ENCODE results near the gene MAGEA10.
"Not testable (repeated sequence)": the region's sequence is repeated elsewhere in the genome, so short reads cannot be mapped to it uniquely, and the experiment has no call there.

Gene MAGEA10

DNA sequence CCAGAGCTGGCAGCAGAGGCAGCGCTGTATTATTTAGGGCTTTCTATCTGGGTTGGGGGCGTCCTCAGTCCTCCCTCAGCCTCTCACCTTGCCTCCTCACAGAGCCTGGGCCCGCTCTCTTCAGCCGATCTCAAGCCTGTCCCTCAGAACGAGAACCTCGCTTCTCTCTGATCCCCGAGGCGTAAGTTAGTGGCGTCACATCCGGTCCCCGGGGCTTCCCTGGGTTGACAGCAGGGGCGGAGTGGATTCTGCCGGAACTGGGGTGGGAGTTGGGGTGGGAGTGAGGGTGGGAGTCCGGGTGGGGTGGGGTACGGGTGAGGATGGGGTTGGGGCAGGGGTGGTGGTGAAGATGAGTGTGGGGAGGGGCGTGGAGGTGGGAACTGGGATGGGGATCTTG, at the start of gene MAGEA10:
Gene MAGEA10 (minus strand): TSS at position 190 of the 397 bp plus-strand sequence. CDS start 2,957 bp downstream, outside the sequence.
- H3K4me1 ChIP-seq (ENCODE audit: insufficient read depth, low read length), result no peaks in the 10 kb centered on the region
- H3K4me3 ChIP-seq (ENCODE audit: low read depth in 1 of 2, low read length in 2 of 2), result no peak within 1 kb of the TSS
- H3K9me3 ChIP-seq (ENCODE audit: low read length), result no peaks in the 10 kb centered on the region
- no peaks in the 10 kb centered on the region for H3K27me3 ChIP-seq (ENCODE audit: control insufficient read depth in 1 of 2, insufficient read depth in 2 of 2, low read length in 2 of 2)
- no peaks in the 10 kb centered on the region for H3K36me3 ChIP-seq (ENCODE audit: insufficient read depth, low read length)
- no peak within 1 kb of the TSS for H3K9ac ChIP-seq (ENCODE audit: low read length)
- no peak within 1 kb of the TSS for H3K27ac ChIP-seq (ENCODE audit: low read depth, low read length)

DNA sequence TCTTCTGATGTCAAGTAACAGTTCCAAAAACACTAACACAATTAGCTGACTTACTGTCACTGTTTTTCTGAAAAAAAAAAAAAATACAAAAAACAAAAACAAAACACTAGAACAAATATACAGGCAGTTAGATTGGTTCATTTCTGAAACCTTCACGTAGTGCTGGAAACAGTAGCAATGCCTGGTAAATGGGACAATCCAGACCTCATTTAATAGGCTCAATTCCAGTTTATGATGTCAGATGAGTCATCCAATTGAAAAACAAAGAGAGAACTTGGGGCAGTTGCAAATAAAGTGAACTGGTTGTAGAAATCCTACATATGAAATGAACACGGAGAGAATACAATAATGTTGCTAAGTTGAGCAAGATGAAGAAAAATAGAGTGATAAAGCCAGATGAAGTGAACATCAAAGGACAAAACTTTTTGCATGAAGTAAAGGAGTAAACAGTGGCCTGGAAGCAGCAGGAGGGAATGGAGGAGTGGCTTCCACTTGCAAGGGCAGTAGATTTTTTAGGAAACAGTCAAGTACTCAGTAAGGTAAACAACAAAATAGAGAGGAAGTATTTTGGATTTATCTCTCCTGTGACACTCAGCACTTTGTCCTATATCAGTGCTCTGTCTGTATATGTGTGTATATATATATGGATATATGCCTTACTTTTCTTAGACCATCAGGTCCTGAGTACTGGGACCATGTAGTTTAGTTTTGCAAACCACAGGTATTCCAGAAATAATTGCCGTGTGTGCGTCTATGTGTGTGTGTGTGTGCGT, 39.3 kb upstream of the MAGEA10 start:
- H3K9me3 ChIP-seq (ENCODE audit: low read length), result no peaks in the 10 kb centered on the region
- H3K27me3 ChIP-seq (ENCODE audit: control insufficient read depth in 1 of 2, insufficient read depth in 2 of 2, low read length in 2 of 2), result no peaks in the 10 kb centered on the region
- no peaks in the 10 kb centered on the region for H3K36me3 ChIP-seq (ENCODE audit: insufficient read depth, low read length)
- H3K27ac ChIP-seq (ENCODE audit: low read depth, low read length), result no peak overlapping the region
- no peaks in the 10 kb centered on the region for H3K4me1 ChIP-seq (ENCODE audit: insufficient read depth, low read length)
- H3K4me3 ChIP-seq (ENCODE audit: low read depth in 1 of 2, low read length in 2 of 2), result no peak overlapping the region
- H3K9ac ChIP-seq (ENCODE audit: low read length), result no peak overlapping the region

DNA sequence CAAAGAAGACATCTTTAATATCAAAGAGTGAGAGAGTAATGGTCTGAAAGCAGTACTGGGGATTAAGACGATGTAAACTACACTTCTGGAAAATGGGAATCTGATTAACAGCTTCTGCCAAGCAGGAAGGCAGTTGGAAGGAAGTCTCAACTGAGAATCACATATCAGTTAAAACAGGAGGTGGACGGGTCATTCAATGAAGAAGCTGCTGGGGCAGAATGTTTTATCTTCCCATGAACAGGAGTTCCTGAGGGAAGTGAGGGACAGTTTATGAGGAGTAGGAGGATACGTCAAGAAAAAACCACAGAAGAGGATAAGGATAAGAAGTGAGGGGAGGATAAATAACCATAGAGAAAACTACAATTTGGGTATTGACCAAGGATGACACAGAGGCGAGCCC, 38.7 kb upstream of the MAGEA10 start:
- Histone ChIP-seq H3K9ac (ENCODE audit: low read length) (no peak overlapping the region), H3K36me3 (ENCODE audit: insufficient read depth, low read length) (no peaks in the 10 kb centered on the region), H3K27ac (ENCODE audit: low read depth, low read length) (no peak overlapping the region), H3K4me3 (ENCODE audit: low read depth in 1 of 2, low read length in 2 of 2) (no peak overlapping the region), H3K9me3 (ENCODE audit: low read length) (no peaks in the 10 kb centered on the region), H3K27me3 (ENCODE audit: control insufficient read depth in 1 of 2, insufficient read depth in 2 of 2, low read length in 2 of 2) (no peaks in the 10 kb centered on the region), H3K4me1 (ENCODE audit: insufficient read depth, low read length) (no peaks in the 10 kb centered on the region)

DNA sequence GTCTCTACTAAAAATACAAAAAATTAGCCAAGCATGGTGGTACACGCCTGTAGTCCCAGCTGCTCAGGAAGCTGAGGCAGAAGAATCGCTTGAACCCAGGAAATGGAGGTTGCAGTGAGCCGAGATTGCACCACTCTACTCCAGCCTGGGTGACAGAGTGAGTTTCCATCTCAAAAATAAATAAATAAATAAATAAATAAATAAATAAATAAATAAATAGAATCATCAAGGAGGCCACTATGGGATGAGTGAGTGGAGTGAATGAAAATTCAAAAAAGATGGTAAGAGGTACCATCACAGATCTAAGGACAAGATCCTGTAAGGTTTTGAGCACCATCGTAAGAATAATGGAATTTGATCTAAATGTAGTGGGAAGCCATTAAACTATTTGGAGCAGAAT, 37.5 kb upstream of the MAGEA10 start:
- not testable (repeated sequence) for H3K27ac ChIP-seq (ENCODE audit: low read depth, low read length)

DNA sequence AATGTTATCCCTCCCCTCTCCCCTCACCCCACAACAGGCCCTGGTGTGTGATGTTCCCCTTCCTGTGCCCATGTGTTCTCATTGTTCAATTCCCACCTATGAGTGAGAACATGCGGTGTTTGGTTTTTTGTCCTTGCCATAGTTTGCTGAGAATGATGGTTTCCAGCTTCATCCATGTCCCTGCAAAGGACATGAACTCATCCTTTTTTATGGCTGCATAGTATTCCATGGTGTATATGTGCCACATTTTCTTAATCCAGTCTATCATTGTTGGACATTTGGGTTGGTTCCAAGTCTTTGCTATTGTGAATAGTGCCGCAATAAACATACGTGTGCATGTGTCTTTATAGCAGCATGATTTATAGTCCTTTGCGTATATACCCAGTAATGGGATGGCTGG, 35.5 kb upstream of the MAGEA10 start:
- not testable (repeated sequence) for H3K36me3 ChIP-seq (ENCODE audit: insufficient read depth, low read length); H3K4me3 ChIP-seq (ENCODE audit: low read depth in 1 of 2, low read length in 2 of 2); H3K27me3 ChIP-seq (ENCODE audit: control insufficient read depth in 1 of 2, insufficient read depth in 2 of 2, low read length in 2 of 2)

More for the DNA sequence above, 37.5 kb upstream of the MAGEA10 start:
- H3K9ac ChIP-seq (ENCODE audit: low read length); H3K4me3 ChIP-seq (ENCODE audit: low read depth in 1 of 2, low read length in 2 of 2); H3K4me1 ChIP-seq (ENCODE audit: insufficient read depth, low read length); H3K9me3 ChIP-seq (ENCODE audit: low read length); H3K27me3 ChIP-seq (ENCODE audit: control insufficient read depth in 1 of 2, insufficient read depth in 2 of 2, low read length in 2 of 2); H3K36me3 ChIP-seq (ENCODE audit: insufficient read depth, low read length): not testable (repeated sequence)

DNA sequence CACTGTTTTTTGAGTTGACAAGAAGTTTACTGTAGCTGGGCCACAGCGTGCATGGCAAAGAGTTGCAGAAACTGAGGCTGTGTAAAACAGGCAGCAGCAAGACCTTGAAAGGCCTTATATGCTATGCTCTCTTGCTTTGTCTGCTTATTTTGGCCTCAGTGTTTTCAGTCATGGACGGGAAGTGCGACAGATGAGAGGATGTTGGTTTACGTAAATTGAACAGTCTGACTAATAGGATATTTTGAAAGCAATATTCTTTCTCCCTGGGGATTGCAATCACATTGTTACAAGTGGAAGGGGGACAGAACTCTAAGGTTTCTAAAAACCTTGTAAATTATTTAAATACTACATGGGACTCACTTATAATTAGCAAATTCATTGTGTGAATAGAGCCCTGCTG, 32.2 kb upstream of the MAGEA10 start:
- H3K36me3 ChIP-seq (ENCODE audit: insufficient read depth, low read length), result no peaks in the 10 kb centered on the region
- no peaks in the 10 kb centered on the region for H3K9me3 ChIP-seq (ENCODE audit: low read length)
- H3K4me1 ChIP-seq (ENCODE audit: insufficient read depth, low read length), result no peaks in the 10 kb centered on the region
- H3K27ac ChIP-seq (ENCODE audit: low read depth, low read length), result no peak overlapping the region
- no peak overlapping the region for H3K9ac ChIP-seq (ENCODE audit: low read length)
- H3K27me3 ChIP-seq (ENCODE audit: control insufficient read depth in 1 of 2, insufficient read depth in 2 of 2, low read length in 2 of 2), result no peaks in the 10 kb centered on the region
- H3K4me3 ChIP-seq (ENCODE audit: low read depth in 1 of 2, low read length in 2 of 2), result no peak overlapping the region

More for the DNA sequence above, 35.5 kb upstream of the MAGEA10 start:
- not testable (repeated sequence) for H3K4me1 ChIP-seq (ENCODE audit: insufficient read depth, low read length); H3K9ac ChIP-seq (ENCODE audit: low read length); H3K9me3 ChIP-seq (ENCODE audit: low read length); H3K27ac ChIP-seq (ENCODE audit: low read depth, low read length)

DNA sequence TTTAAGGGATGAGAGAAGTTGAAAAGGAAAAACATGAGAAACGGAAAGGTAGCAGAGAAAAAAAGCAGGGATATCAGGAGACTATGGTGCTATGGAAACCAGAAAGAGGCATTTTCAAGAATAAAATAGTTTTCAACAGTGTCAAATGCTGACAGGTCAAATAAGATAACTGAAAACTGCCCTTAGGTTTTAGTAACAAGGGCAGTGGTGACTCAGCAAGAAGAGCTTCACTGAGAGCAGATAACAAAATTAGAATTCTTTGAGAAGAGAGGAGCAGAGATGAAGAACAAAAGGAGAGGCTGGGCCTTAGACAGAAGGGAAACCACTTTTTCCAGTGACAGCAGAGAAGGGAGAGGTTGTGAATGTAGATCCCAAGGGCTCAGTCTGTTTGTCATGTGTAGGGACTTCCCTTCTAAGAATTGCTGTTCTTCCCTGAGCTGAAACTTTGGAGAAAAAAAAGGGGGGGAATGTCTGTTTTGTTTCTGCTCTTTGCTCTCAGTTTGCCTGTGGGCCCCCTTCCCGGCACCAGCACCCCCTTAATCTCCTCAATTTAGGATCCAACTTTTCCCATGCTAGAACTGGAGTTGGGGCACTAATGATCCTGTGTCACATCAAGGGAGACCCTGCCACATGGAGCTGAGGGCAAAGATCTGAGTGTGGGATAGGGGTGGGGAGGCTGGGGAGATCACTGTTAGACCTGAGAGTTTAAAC, 26.8 kb upstream of the MAGEA10 start:
- no peak overlapping the region for H3K4me3 ChIP-seq (ENCODE audit: low read depth in 1 of 2, low read length in 2 of 2)
- no peaks in the 10 kb centered on the region for H3K27me3 ChIP-seq (ENCODE audit: control insufficient read depth in 1 of 2, insufficient read depth in 2 of 2, low read length in 2 of 2)
- no peaks in the 10 kb centered on the region for H3K9me3 ChIP-seq (ENCODE audit: low read length)
- H3K4me1 ChIP-seq (ENCODE audit: insufficient read depth, low read length), result no peaks in the 10 kb centered on the region
- H3K36me3 ChIP-seq (ENCODE audit: insufficient read depth, low read length), result no peaks in the 10 kb centered on the region
- H3K27ac ChIP-seq (ENCODE audit: low read depth, low read length), result no peak overlapping the region
- H3K9ac ChIP-seq (ENCODE audit: low read length), result no peak overlapping the region

DNA sequence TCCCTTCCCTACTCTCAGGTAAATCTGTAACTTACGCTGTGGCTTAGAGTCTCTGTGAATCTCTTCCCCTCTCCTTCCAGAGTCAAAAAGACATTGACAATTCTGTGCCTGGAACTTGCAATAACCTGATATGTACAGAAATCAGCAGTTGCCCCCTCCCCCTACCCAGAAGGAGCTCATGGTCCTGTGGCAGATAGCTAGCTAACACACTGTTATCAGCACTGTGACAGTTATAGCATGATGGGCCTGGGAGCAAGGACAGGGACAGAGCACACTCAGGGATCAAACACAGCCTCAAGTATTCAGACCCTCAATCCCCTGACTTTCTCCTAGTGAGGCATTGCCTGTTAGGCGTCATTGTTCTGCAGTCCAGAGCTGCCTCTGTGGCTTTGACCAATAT, 18.7 kb upstream of the MAGEA10 start:
- no peaks in the 10 kb centered on the region for H3K36me3 ChIP-seq (ENCODE audit: insufficient read depth, low read length)
- no peaks in the 10 kb centered on the region for H3K4me1 ChIP-seq (ENCODE audit: insufficient read depth, low read length)
- no peak overlapping the region for H3K4me3 ChIP-seq (ENCODE audit: low read depth in 1 of 2, low read length in 2 of 2)
- H3K27me3 ChIP-seq (ENCODE audit: control insufficient read depth in 1 of 2, insufficient read depth in 2 of 2, low read length in 2 of 2), result no peaks in the 10 kb centered on the region
- no peaks in the 10 kb centered on the region for H3K9me3 ChIP-seq (ENCODE audit: low read length)
- H3K27ac ChIP-seq (ENCODE audit: low read depth, low read length), result no peak overlapping the region
- no peak overlapping the region for H3K9ac ChIP-seq (ENCODE audit: low read length)

DNA sequence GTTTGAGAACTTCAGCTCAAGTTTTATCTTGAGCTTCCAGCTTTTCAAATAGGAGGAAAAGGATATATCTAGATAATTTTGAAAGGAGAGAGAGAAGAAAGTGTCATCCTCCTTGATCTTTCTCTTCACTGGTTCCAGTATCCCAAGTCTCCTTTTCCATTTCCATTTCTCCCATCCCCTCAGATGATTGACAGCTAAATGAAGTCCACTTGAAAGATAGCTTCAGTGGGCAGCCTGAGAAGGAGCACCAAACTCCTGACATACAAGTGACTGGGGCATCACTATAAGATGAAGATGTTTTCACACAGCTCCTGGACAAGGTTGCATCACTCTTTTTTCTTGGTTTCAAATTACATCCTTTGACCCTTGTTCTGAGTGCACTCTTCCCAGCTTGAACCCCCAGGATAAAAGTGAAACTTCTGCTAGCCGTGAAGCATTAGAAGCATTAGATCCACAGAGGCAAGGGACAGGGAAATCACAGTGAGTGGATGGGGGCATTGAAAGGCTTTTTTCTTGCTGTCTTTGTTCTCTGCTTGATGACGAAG, 17.5 kb upstream of the MAGEA10 start:
- Histone ChIP-seq H3K9me3 (ENCODE audit: low read length) (no peaks in the 10 kb centered on the region), H3K36me3 (ENCODE audit: insufficient read depth, low read length) (no peaks in the 10 kb centered on the region), H3K27me3 (ENCODE audit: control insufficient read depth in 1 of 2, insufficient read depth in 2 of 2, low read length in 2 of 2) (no peaks in the 10 kb centered on the region), H3K4me3 (ENCODE audit: low read depth in 1 of 2, low read length in 2 of 2) (no peak overlapping the region), H3K4me1 (ENCODE audit: insufficient read depth, low read length) (no peaks in the 10 kb centered on the region), H3K9ac (ENCODE audit: low read length) (no peak overlapping the region), H3K27ac (ENCODE audit: low read depth, low read length) (no peak overlapping the region)

DNA sequence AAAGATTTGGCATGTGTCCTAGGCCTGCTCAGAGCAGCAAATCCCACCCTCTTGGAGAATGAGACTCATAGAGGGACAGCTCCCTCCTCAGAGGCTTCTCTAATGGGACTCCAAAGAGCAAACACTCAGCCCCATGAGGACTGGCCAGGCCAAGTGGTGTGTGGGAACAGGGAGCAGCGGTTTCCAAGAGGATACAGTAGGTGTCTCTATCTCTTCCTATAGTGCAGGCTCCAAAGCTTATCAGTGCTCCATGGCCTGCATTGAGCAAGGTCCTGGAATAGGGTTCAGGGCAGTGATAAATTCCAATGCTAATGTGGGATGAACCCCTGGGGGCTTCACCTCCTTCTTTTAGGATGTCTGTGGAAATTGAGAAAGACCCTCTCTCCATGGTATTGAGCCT, 15.7 kb upstream of the MAGEA10 start:
- Histone ChIP-seq H3K4me1 (ENCODE audit: insufficient read depth, low read length) (no peaks in the 10 kb centered on the region), H3K4me3 (ENCODE audit: low read depth in 1 of 2, low read length in 2 of 2) (no peak overlapping the region), H3K9ac (ENCODE audit: low read length) (no peak overlapping the region), H3K27ac (ENCODE audit: low read depth, low read length) (no peak overlapping the region), H3K9me3 (ENCODE audit: low read length) (no peaks in the 10 kb centered on the region), H3K27me3 (ENCODE audit: control insufficient read depth in 1 of 2, insufficient read depth in 2 of 2, low read length in 2 of 2) (no peaks in the 10 kb centered on the region), H3K36me3 (ENCODE audit: insufficient read depth, low read length) (no peaks in the 10 kb centered on the region)

DNA sequence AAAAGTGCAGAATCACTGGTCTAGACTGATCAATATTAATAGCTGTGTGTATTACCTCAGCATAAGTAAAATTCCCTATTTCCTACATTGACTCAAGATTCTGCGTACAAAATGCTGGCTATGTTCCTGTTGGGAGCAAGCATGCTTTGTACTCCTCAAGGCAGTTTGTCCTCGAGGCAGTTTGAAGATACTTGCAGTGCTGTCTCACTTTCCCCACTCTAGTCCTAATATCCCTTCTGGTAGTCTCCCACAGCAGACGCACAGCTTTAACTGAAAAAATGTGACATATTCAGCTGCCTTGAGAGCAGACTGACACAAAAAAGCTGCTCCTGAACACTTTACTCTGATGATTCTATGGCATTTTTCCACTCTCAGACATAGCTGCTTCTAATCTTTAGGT, 12.9 kb upstream of the MAGEA10 start:
- no peaks in the 10 kb centered on the region for H3K4me1 ChIP-seq (ENCODE audit: insufficient read depth, low read length)
- H3K27me3 ChIP-seq (ENCODE audit: control insufficient read depth in 1 of 2, insufficient read depth in 2 of 2, low read length in 2 of 2), result no peaks in the 10 kb centered on the region
- H3K9ac ChIP-seq (ENCODE audit: low read length), result no peak overlapping the region
- H3K27ac ChIP-seq (ENCODE audit: low read depth, low read length), result no peak overlapping the region
- H3K36me3 ChIP-seq (ENCODE audit: insufficient read depth, low read length), result no peaks in the 10 kb centered on the region
- H3K4me3 ChIP-seq (ENCODE audit: low read depth in 1 of 2, low read length in 2 of 2), result no peak overlapping the region
- no peaks in the 10 kb centered on the region for H3K9me3 ChIP-seq (ENCODE audit: low read length)

Data from muscle layer of colon (tissue), 2 donors.